Keratinocyte (primary cell): ENCODE measurements around the gene NOM1. TPM values are rescaled to one million over a fixed set of nuclear protein-coding genes. Genes with fewer than 3 reads are reported as not detected.

Source experiments
- DNase-seq: peaks from one replicate; pipeline ENCODE4 v3.0.0-alpha.2; 2011; ENCODE audit warnings: low read depth, missing footprints, low spot score
- FAIRE-seq: peaks from 2 replicates; lab custom pipeline; 2011; peaks lifted over from hg19 to GRCh38; lab: Jason Lieb, UNC
- H2AFZ ChIP-seq: 2 replicates; pipeline ENCODE4 v1.6.0; 2012; ENCODE audit warnings: low read length, control low read depth, inconsistent platforms; ENCODE audit not compliant: control insufficient read depth
- H3K27ac ChIP-seq: 2 replicates; pipeline ENCODE4 v1.5.1; 2011; ENCODE audit warnings: low read length; ENCODE audit not compliant: control insufficient read depth, insufficient read depth
- H3K27me3 ChIP-seq: 3 replicates; pipeline ENCODE4 v1.6.0; 2011; ENCODE audit warnings: low read length; ENCODE audit not compliant: control insufficient read depth, insufficient read depth; ENCODE audit errors: extremely low read depth
- H3K36me3 ChIP-seq, 2 experiments: 2 replicates in 1 of 2; 3 replicates in 1 of 2; pipeline ENCODE4 v1.5.1; 2011; ENCODE audit warnings: low read length in 2 of 2, mild to moderate bottlenecking in 1 of 2; ENCODE audit not compliant: control insufficient read depth in 2 of 2, insufficient read depth in 2 of 2; ENCODE audit errors: extremely low read depth in 1 of 2
- H3K4me1 ChIP-seq: 3 replicates; pipeline ENCODE4 v1.5.1; 2011; ENCODE audit warnings: low read length; ENCODE audit not compliant: control insufficient read depth, insufficient read depth; ENCODE audit errors: extremely low read depth
- H3K4me2 ChIP-seq: 3 replicates; pipeline ENCODE4 v1.6.0; 2011; ENCODE audit warnings: low read depth, low read length; ENCODE audit not compliant: control insufficient read depth, insufficient read depth; ENCODE audit errors: extremely low read depth
- H3K4me3 ChIP-seq, 3 experiments: fragments of 200-600 bp in 1 of 3; sonication (generic) in 1 of 3; 2 replicates in 2 of 3; 3 replicates in 1 of 3; pipeline ENCODE4 v1.5.1; 2011 to 2016; ENCODE audit warnings: low read length in 3 of 3, mild to moderate bottlenecking in 3 of 3, control low read depth in 2 of 3, inconsistent platforms in 1 of 3, low read depth in 1 of 3, mixed read lengths in 1 of 3, mixed run types in 1 of 3, moderate library complexity in 1 of 3; ENCODE audit not compliant: control insufficient read depth in 2 of 3, insufficient read depth in 2 of 3; ENCODE audit errors: extremely low read depth in 1 of 3
- H3K79me2 ChIP-seq: 2 replicates; pipeline ENCODE4 v1.6.0; 2012; ENCODE audit warnings: low read length; ENCODE audit not compliant: control insufficient read depth, insufficient read depth
- H3K9ac ChIP-seq: 3 replicates; pipeline ENCODE4 v1.6.0; 2011; ENCODE audit warnings: low read length; ENCODE audit not compliant: control insufficient read depth, insufficient read depth; ENCODE audit errors: extremely low read depth
- H3K9me1 ChIP-seq: 3 replicates; pipeline ENCODE4 v1.6.0; 2011; ENCODE audit warnings: low read length; ENCODE audit not compliant: control insufficient read depth, insufficient read depth; ENCODE audit errors: extremely low read depth
- H3K9me3 ChIP-seq: 2 replicates; pipeline ENCODE4 v1.5.1; 2012; ENCODE audit warnings: low read depth, low read length; ENCODE audit not compliant: control insufficient read depth
- H4K20me1 ChIP-seq: 3 replicates; pipeline ENCODE4 v1.6.0; 2011; ENCODE audit warnings: low read length; ENCODE audit not compliant: control insufficient read depth, insufficient read depth; ENCODE audit errors: extremely low read depth
- EZH2 ChIP-seq: IDR thresholded peaks from one replicate; pipeline ENCODE4 v1.6.1; 2012; ENCODE audit warnings: inconsistent platforms, mild to moderate bottlenecking, low read length, moderate library complexity
- dilution Hi-C: fragments of 300-500 bp; cut with MboI; formaldehyde crosslinking; loops from one replicate; pipeline ENCODE4 v1.7.0; 2020; ENCODE audit warnings: low sequenced_read_pairs; ENCODE audit not compliant: extremely low pct_ligation_motif_present
- polyA plus RNA-seq, 5 experiments: library from polyadenylated mRNA; depleted of rRNA in 3 of 5; stranded (reverse) in 3 of 5; stranded (forward) in 1 of 5; unstranded in 1 of 5; fragments of >200 nt; gene quantifications; 1 replicate in 1 of 5; 2 replicates in 3 of 5; 3 replicates in 1 of 5; pipeline versions ENCODE4 v1.2.1 to v1.2.3, GENCODE V29; 2011 to 2012; ENCODE audit warnings: missing spikeins in 2 of 5, low read depth in 1 of 5, low replicate concordance in 1 of 5
- TF ChIP-seq, protein P1 (sequence below), 3 experiments: IDR thresholded peaks in 1 of 3; conservative IDR thresholded peaks in 1 of 3; optimal IDR thresholded peaks in 1 of 3; 2 replicates in 2 of 3; 3 replicates in 1 of 3; pipeline versions ENCODE3 to v1.5.1; 2011; ENCODE audit warnings: low read length in 3 of 3, mild to moderate bottlenecking in 3 of 3, moderate library complexity in 2 of 3, control low read depth in 1 of 3, inconsistent platforms in 1 of 3; ENCODE audit not compliant: insufficient read depth in 2 of 3; ENCODE audit errors: extremely low read depth in 1 of 3

The NOM1 gene
- polyA plus RNA-seq, 1 donor (not counting 4 experiments of a cell fraction or from before 2014, with no cell fraction given) = 17.1 TPM

DNA sequence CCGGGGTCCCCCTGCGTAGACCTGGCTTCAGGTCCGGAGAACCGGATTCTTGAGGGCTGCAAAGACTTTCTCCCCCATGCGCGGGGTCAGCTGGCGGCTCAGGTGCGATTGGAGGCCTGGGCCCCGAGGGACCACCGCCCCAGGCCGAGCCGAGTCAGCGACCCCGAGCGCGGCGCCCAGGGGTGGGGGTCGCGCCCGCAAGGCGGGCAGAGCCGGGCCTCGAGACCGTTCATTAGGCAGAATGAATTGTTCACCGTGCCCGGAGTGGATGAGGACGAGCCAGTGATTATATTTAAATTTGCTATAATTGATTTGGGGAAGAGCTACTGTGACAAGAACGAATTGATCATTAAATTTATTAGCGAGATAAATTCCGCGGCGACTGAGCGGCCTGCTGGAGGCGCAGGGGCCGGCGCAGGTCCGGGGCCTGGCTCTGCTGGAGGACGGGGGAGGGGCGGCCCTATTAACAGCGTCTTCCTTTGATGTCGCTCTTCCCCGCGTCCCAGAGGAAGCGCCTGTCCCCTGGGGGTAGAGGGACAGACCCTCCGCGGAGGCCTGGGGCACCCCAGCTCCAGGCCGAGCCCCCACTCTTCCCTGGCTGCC, 53.4 kb downstream of the NOM1 start:
- TF ChIP-seq, protein P1, sequence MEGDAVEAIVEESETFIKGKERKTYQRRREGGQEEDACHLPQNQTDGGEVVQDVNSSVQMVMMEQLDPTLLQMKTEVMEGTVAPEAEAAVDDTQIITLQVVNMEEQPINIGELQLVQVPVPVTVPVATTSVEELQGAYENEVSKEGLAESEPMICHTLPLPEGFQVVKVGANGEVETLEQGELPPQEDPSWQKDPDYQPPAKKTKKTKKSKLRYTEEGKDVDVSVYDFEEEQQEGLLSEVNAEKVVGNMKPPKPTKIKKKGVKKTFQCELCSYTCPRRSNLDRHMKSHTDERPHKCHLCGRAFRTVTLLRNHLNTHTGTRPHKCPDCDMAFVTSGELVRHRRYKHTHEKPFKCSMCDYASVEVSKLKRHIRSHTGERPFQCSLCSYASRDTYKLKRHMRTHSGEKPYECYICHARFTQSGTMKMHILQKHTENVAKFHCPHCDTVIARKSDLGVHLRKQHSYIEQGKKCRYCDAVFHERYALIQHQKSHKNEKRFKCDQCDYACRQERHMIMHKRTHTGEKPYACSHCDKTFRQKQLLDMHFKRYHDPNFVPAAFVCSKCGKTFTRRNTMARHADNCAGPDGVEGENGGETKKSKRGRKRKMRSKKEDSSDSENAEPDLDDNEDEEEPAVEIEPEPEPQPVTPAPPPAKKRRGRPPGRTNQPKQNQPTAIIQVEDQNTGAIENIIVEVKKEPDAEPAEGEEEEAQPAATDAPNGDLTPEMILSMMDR (optimal IDR thresholded peaks at IDR 0.05 in 1 of 3, IDR thresholded peaks at IDR 0.05 in 1 of 3, conservative IDR thresholded peaks at IDR 0.05 in 1 of 3; ENCODE audit: extremely low read depth in 1 of 3, insufficient read depth in 2 of 3, low read length in 3 of 3) = no peak
- no peak for TF ChIP-seq EZH2
- Histone ChIP-seq H3K9ac (no peak overlapping the region), H3K4me3 (no peak overlapping the region), H2AFZ (no peak overlapping the region), H3K27me3 (peaks cover 93% of the 10 kb centered on the region), H3K9me3 (no peaks in the 10 kb centered on the region), H3K79me2 (no peaks in the 10 kb centered on the region), H3K9me1 (no peaks in the 10 kb centered on the region), H3K27ac (no peak overlapping the region), H4K20me1 (no peaks in the 10 kb centered on the region), H3K4me1 (peaks cover 10% of the 10 kb centered on the region), H3K36me3 (no peaks in the 10 kb centered on the region), H3K4me2 (no peak overlapping the region)
- FAIRE-seq = no peak
- no peak for DNase-seq
- dilution Hi-C loops = no loop called here

DNA sequence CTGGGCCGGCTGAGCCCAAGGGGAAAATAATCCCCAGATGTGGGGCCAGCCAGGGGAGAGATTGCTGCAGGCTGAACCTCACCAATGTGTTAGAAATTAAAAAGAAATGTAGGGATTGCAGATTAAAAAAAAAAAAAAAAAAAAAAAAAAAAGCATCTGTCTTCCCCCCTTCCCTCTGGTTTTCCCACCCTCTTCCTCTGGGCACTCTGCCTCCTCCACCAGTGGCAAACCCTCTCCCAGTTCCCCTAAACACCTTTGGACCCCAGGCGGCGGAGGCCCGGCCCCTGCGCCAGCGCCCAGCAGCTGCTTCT, 53.9 kb downstream of the NOM1 start:
- H3K27ac ChIP-seq = no peak overlapping the region
- dilution Hi-C loops = no loop called here
- no peaks in the 10 kb centered on the region for H4K20me1 ChIP-seq
- no peaks in the 10 kb centered on the region for H3K9me1 ChIP-seq
- no peaks in the 10 kb centered on the region for H3K36me3 ChIP-seq
- H3K27me3 ChIP-seq = peaks cover 96% of the 10 kb centered on the region
- H3K9me3 ChIP-seq = no peaks in the 10 kb centered on the region
- H2AFZ ChIP-seq = no peak overlapping the region
- H3K4me1 ChIP-seq = peaks cover 10% of the 10 kb centered on the region
- TF ChIP-seq EZH2 = no peak
- TF ChIP-seq, protein P1 (optimal IDR thresholded peaks at IDR 0.05 in 1 of 3, IDR thresholded peaks at IDR 0.05 in 1 of 3, conservative IDR thresholded peaks at IDR 0.05 in 1 of 3; ENCODE audit: extremely low read depth in 1 of 3, insufficient read depth in 2 of 3, low read length in 3 of 3) = no peak
- peak overlapping the region; percentile 54 for H3K4me2 ChIP-seq
- peak overlapping the region in 1 of 3 experiments; percentile 34 for H3K4me3 ChIP-seq
- no peaks in the 10 kb centered on the region for H3K79me2 ChIP-seq
- FAIRE-seq (no peak), DNase-seq (no peak)
- H3K9ac ChIP-seq = no peak overlapping the region
